Upper lobe of left lung (tissue), 4 donors: Measurements from ENCODE around the gene PLPPR3.
A peak's percentile ranks its signal among the peaks of the same experiment; 100 is the strongest.

Experiments
- CTCF ChIP-seq, 6 experiments: fragments of 450-650 bp in 4 of 6; fragments of 200-600 bp in 2 of 6; sonication (generic) in 2 of 6; IDR thresholded peaks; one replicate each; pipeline ENCODE4 v1.5.1; 2016 to 2019; ENCODE audit warnings: antibody characterized with exemption in 6 of 6
- EP300 ChIP-seq, 4 donors: sonication (generic); formaldehyde crosslinking; IDR thresholded peaks; one replicate each; pipeline ENCODE4 v1.5.1; 2017; ENCODE audit warnings: antibody characterized with exemption in 4 of 4, control low read depth in 2 of 4
- POLR2A ChIP-seq, 4 donors: fragments of 450-650 bp; IDR thresholded peaks; one replicate each; pipeline ENCODE4 v1.5.1; 2016 to 2017; ENCODE audit warnings: antibody characterized with exemption in 4 of 4, mild to moderate bottlenecking in 2 of 4
- POLR2AphosphoS5 ChIP-seq, 2 donors: sonication (generic); formaldehyde crosslinking; IDR thresholded peaks; one replicate each; pipeline ENCODE4 v1.5.1; 2017; ENCODE audit warnings: antibody characterized with exemption in 2 of 2

DNA sequence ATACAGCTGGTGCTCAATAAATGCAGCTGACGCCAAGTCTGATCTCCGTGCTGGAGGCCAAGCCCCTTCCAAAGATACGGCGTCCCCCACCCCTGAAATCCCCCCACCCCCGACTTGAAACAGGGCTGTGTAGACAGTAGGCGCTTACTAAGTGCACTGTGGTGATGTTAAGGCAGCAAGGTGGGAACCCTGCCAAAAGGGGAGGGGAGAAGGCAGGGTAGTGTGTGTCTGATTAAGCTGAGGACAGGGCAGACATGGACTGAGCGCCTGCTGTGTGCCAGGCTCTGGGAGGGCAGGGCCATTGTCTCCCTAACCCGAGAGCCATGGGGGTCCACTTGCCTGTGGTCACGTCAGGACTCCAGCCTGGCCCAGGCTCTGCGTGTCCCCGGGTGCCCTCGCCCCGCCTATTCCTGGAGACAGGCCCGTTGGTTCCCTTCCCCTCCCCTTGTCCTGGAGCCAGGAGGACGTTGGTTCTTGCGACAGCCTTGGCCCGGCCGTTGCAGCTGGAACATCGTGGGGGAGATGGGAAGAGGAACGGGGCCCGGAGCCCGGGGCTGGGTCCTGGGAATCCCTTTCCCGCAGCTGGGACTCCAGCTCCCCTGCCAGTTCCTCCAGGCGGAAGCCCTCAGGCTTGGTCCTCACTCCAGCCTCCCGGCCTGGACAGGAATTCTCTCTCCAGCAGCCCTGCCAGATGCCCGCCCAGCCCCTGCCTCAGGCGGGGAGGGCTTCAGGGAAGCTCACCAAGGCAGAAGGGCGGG, 28.6 kb upstream of the PLPPR3 start:
- TF ChIP-seq CTCF (IDR thresholded peaks at IDR 0.05) (no peak), POLR2AphosphoS5 (IDR thresholded peaks at IDR 0.05) (peak; percentile 91), POLR2A (IDR thresholded peaks at IDR 0.05) (peak in 1 of 4 donors; percentile 27), EP300 (IDR thresholded peaks at IDR 0.05) (peak in 3 of 4 donors; percentile 63 to 91 (median 85))
